DMS153 (cell line): ENCODE data around the gene GNGT2.
"Not testable (repeated sequence)": the region's sequence is repeated elsewhere in the genome, so short reads cannot be mapped to it uniquely, and the experiment has no call there.

Source experiments
- DNase-seq: peaks from one replicate; lab custom pipeline; 2025; lab: John Stamatoyannopoulos, UW

The GNGT2 gene

DNA sequence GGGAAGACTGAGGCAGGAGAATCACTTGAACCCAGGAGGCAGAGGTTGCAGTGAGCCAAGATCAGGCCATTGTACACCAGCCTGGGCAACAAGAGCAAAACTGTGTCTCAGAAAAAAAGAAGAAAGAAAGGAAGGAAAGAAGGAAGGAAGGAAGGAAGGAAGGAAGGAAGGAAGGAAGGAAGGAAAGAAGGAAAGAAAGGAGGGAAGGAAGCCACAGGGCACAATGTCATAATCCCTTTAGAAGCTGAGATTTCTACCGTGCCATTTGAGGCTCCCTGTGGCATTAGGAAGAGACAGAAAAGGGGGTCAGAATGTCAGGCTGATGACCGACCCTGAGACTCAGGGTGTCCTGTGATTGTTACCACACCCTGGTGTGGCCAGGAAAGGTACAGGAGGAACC, 6.6 kb downstream of the GNGT2 start:
- no peak for DNase-seq

DNA sequence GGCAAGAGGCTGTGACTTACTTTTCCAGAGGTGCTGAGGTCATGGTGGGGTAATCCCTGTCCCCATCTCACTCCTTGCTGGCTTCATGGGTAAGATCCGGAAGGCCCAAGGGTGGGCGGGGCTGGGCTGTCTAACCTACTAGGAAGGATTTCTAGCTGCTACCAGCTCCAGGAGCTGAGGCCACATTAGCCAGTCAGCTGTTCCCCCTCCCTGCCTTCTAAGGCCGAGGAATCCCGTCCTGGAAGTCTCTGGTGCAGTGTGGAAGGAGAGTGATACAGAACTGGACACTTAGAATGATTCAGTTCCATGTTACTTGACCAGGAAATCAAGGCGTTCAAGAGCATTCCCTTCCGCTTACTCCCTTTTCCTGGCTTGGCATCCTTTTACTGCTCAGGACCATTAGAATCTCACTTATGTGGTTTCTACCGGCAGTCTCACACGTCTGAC, 8.9 kb downstream of the GNGT2 start:
- no peak for DNase-seq

DNA sequence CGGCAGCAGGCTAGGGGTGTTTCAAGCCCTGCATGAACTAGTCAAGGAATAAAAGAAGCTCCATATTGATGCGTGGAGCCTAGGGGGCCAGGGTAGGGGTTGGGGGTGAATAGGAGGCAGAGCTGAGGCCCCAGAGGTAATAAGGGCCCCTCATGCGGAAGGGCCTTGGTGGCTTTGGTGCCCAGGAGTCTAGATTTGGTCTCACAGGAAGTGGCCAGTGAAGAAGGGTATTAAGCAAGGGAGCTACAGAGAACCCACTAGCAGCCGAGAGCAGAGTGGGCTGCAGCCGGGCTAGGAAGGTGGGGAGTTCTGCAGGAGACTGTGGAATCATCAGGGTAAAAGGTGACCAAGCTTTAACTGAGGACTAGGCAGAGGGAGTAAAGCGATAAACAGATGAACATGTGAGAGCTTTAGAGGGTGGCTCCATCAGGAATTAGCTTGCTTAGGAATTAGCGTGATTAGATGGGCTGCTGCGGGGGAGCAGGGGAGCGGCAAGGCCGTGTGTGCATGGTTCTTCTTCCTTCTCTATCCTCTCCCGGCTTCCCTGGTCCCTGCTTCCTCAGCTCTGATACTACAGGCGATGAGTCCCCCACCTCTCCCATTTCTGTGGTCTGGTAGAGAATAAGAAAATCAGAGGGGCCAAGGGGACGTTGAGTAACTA, 9.8 kb downstream of the GNGT2 start:
- no peak for DNase-seq

DNA sequence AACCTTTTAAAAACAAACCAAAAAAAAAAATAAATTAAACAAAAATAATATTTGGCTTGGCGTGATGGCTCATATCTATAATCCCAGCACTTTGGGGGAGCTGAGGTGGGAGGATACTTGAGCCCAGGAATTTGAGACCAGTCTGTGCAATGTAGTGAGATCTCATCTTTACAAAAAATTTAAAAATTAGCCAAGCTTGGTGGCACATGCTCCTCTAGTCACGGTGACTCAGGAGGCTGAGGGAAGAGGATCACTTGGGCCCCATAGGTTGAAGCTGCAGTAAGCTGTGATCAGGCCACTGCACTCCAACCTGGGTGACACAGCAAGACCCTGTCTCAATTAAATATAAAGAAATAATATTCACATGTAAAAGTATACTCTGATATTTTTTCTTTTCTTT, 12.2 kb downstream of the GNGT2 start:
- no peak for DNase-seq

DNA sequence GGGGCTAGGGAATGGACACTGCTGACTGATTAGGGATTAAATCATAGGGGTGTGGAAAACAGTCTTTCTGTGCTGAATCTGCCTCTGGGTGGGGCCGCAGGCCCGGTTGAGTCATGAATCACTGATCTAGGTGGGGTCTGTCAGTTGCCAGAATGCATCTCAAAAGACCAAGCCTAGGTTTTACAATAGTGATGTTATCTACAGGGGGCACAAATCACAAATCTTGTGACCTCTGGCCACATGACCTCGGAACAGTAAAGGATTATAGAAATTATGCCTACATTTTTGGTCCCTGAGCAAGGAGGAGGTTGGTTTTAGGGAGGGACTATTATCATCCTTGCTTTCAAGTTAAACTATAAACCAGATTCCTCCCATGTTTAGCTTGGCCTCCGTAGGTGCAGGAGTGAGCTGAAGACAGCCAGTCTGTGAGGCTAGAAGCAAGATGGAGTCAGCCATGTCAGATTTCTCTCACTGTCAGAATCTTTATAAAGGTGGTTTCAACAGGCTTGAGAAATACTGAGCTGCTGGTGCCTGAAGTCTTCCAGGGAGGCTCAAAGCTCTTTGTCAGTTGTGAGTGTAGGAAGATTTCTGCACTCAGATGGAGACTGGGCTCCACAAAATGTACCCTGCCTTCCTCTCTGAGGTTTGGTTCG, 12.9 kb downstream of the GNGT2 start:
- DNase-seq, result no peak

DNA sequence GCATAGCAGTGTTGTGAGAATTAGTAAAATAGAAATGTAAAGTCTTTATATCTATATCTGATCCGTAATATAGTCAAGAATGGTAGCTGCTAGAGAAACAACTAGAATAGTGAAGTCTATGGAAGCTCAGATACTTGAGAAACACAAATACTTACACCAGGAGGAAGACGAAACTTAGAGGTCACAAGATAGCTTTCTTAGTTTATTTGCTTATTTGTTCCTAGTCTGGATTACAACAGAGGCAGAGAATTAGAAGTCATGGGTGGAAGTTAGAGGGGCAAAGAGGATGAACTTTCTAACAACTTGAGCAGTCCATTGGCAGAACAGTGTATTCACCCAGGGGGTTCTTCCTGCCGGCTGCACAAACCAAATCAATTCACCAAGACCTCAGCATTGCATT, 13.9 kb downstream of the GNGT2 start:
- no peak for DNase-seq

DNA sequence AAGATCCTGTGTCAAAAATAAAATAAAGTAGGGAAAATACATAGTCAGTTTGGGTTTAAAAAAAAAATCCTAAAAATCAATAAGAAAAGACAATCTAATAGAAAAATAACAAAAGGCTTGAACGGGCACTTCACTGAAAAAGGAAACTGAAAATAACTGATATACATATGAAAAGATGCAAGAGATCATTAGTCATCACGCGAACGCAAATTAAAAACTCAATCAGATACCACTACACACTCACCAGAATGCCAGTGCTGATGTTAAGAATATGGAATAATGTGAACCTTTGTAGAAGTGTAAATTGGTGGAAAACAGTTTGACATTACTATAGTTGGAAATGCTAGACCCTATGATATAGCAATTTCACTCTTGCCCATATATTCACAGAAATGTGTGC, 14.6 kb downstream of the GNGT2 start:
- DNase-seq, result no peak

DNA sequence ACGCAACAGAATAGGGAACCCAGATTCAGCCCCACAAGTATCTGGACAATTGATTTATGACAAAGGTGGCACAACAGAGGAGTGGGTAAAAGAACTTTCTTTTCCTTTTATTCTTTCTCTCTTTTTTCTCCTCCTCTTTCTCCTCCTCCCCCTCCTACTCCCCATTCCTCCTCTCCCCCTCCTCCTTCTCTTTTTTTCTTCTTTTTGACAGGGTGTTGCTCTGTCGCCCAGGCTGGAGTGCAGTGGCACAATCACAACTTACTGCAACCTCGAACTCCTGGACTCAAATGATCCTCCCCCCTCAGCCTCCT, 16.1 kb downstream of the GNGT2 start:
- DNase-seq, result no peak

DNA sequence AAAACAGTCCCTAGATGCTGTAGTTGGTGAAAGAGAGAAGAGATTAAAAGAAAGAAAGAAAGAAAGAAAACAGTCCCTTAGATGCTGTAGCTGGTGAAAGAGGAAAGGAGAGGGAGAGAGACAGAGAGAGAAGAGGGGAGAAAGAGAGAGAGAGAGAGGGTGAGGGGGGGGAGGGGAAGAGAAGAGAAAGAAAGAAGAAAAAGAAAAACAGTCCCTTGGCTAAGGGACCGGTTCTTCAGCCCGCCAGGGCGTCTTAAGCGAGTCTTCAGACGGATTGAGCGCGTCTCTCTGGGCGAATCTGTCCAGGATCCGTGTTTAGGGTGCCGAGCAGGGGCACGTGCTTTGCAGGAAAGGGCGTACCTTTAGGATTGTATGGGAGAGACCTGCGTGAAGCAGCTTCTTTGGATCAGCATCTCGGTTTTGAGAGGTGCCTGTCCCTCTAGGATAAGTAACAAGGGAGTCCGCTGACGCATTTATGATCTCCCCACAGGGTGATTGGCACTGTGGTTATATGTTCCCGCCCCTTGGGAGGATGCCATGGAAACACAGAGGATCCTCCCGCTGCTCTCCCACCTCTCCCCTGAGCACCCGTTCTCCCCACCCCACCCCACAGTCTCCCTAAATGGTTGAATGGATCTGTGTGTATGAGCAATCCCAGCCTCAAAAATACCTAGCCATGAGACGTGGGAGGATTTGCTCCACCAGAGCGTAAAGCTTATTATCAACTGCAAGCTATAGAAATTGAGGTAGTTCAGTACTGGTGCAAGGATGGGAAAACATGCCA, 16.7 kb downstream of the GNGT2 start:
- peak; percentile 19 for DNase-seq

DNA sequence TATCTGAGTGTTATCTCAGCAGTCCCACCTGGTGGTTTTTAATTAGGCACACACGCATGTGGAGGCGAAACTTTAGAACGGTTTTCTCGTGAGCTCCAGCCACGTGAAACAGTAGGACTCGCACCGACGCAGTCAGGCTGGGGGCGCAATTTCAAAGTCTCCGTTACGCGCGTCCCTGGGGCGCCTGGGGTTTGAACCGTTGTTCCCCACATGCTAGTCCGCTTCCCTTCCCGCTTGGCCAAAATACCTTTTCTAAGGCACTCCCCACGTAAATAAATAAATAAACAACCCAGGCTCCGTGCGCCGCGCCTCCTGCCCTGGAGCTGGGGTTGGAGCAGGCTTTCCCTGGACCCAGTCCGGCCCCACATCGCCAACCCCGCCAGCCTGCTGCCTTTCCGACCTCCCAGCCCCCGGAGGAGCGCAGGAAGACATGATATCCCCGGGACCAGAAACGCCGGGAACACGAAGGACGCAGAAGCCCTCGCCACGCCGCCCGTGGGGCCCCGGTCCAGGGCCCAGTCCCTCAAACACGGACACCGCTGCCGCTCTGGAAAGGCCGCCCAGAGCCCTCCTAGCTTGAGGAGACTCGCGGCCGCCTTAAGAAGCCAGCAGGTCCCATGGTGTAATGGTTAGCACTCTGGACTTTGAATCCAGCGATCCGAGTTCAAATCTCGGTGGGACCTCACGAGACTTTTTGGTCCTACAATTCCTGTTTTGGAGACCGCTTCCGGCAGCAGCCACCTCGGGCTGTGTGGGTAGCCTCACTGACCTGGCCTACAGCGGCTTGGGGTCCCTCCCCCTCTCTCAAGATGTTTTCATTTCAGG, 18.2 kb downstream of the GNGT2 start:
- DNase-seq, result peak; percentile 90

DNA sequence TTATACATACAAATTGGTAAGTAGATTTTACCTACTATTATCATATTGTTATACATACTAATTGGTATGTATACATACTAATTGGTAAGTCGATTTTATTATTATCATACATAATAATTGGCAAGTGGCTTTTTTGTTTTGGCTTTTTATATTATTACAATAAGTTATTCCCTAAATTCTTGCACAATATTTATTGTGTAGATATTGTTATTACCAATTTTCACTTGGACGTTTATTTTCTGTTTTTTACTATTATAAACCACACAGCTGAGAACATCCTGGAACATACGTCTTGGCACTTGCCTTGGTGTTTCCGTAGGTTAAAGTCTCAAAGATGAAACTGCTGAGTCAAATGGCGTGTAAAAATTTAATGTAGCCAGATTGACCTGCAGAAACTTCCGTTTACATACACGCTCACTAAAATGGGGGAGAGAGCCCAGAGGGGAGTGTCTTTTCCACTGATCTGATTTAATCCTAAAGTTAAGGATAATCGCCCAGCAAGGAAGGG, 18.9 kb downstream of the GNGT2 start:
- no peak for DNase-seq

DNA sequence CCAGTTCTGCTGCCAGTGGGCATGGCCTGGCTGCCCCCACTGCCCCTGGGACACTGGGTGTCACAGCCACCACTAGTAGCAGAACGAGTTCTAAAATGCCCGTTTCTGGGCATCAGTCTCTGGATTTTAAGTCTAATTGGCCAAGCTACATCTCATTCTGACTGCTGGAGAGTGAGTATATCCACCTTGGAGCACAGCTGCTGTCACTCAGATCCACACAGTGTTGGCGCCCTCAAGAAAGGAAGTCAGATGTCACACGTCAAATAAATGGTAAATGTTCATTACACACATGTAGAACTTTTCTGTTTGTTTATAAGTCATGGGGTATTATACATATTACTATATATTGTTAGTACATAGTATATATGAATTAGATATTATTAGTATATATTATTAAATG, 19.4 kb downstream of the GNGT2 start:
- DNase-seq, result no peak

DNA sequence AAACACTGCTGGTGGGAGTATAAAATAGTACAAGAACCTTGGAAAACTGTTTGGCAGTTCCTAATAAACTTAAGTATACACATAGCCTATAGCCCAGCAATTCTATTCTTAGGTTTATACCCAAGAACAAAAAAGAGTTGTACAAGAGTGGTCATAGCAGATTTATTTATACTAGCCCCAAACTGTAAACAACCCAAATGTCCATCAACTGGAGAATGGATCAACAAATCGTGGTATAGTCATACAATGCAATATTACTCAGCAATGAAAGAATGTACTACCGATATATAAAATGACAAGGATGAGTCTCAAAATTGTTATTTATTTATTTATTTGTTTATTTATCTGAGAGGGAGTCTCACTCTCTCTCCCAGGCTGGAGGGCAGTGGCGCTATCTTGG, 23.1 kb downstream of the GNGT2 start:
- DNase-seq, result no peak

DNA sequence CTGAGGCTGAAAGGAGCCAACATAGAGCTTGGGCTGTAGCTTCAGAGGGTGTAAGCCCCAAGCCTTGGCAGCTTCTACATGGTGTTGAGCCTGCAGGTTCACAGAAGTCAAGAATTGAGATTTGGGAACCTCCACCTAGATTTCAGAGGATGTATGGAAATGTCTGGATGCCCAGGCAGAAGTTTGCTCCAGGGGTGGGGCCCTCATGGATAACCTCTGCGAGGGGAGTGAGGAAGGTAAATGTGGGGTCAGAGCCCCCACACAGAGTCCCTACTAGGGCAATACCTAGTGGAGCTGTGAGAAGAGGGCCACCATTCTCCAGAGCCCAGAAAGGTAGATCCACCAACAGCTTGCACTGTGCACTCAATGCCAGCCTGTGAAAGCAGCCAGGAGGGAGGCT, 25.0 kb downstream of the GNGT2 start:
- not testable (repeated sequence) for DNase-seq

DNA sequence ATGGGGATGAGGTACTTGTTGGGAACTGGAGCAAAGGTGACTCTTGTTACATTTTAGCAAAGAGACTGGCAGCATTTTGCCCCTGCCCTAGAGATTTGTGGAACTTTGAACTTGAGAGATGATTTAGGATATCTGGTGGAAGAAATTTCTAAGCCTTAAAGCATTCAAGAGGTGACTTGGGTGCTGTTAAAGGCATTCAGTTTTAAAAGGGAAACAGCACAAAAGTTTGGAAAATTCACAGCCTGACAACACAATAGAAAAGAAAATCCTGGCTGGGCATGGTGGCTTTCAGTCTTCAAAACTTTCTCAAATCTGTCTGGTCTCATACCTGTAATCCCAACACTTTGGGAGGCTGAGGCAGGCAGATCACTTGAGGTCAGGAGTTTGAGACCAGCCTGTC, 25.9 kb downstream of the GNGT2 start:
- DNase-seq, result not testable (repeated sequence)

DNA sequence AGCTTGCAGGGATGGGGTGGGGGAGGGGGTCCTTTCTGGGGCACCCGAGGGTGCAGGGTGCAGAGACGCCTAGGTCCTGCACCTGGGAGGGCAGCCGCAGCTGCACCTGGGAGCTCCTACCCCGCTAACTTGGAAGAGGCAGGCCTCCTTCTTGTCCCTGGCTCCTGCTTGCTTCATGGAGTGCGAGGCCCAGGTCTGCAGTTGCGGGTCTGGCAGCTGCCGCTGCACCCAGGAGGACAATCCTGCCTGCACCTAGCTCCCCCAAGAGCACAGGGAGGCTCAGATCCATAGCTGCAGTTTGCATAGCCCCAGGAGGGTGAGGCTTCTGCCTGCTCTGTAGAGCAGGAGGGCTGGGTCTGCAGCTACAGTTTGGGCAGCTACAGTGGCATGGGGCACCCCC, 26.6 kb downstream of the GNGT2 start:
- no peak for DNase-seq

DNA sequence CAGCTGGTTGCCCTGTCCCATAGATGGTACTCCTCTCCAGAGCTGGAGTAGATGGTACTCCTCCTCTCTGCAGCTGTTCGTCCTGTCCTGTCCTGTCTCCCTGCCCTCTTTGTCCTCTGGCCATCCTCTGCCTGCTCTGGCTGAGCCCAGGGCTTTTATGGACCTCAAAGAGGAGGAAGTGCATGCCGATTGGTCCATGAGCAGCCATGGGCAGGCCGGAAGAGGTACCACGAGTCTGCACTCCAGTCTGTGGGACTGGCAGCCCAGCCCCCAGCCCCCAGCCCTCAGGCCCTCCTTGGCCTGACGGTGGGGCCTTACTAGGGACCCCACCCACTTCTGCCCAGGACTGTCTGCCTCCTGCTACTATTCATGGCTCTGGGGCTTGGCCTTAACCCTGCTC, 27.0 kb downstream of the GNGT2 start:
- DNase-seq, result no peak

DNA sequence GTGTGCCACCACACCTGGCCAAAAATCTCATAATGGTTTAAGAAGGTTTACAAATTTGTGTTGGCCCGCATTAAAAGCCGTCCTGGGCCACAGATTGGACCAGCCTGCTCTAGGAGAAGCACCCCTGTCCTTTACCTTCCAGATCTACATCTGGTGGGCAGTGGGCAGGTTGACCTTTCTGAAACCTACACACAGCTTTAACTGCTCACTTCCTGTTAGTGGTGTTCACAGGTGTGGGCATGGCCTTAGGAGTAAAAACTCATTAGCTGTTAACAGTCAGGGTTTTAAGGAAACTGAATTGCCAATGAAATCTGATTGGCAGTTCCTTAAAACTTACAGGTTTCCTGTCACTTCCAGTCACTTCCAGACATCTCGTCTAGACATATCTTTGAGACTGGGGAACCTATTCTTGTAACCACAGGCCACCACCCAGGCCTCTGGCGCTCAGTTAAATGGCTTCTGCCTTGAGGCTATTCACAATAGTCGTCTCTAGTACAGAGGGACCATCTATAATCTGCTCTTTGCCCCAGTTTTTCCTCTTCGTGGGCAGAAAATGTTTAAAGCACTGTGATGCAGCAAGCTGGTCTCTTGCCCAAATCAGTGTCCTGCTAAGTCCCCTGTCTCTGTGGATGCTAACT, 29.3 kb downstream of the GNGT2 start:
- DNase-seq, result no peak

DNA sequence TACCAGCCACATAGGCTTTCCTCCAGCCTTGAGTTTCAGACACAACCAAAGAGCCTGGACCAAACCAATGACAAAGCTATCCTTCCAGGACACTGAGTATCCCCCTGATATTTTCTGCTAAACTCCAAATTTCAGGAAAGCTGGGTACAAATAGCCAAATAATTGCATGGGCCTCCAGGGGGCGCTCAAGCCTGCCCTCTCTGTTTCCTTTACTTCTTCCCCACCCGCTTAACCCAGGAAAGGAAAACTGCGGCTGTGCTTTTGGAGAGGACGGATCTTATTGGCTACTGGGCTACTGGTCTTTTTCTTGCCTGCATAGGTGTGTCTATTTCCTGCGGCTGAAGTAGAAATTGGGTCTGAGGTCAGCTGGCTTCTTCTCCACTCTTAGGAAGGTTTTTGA, 30.1 kb downstream of the GNGT2 start:
- DNase-seq, result no peak

DNA sequence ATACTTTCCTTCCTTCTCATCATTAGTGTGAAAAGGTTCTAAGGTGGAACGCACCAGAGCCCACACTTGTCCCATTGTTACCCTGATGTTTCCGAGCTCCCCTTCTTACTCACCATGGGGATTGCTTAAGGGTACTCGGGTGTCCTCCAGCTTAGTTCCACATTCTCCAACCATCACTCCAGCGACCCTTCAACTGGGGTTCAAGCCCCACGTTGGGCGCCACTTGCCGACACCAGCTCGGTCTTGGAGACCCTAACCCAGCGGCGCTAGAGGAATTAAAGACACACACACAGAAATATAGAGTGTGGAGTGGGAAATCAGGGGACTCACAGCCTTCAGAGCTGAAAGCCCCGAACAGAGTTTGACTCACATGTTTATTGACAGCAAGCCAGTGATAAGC, 34.4 kb downstream of the GNGT2 start:
- DNase-seq, result not testable (repeated sequence)

DNA sequence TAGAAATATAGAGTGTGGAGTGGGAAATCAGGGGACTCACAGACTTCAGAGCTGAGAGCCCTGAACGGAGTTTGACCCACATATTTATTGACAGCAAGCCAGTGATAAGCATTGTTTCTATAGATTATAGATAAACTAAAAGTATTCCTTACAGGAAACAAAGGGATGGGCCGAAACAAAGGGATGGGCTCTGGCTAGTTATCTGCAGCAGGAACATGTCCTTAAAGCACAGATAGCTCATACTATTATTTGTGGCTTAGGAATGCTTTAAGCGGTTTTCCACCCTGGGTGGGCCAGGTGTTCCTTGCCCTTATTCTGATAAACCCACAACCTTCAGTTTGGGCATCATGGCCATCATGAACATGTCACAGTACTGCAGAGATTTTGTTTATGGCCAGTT, 39.7 kb downstream of the GNGT2 start:
- not testable (repeated sequence) for DNase-seq

DNA sequence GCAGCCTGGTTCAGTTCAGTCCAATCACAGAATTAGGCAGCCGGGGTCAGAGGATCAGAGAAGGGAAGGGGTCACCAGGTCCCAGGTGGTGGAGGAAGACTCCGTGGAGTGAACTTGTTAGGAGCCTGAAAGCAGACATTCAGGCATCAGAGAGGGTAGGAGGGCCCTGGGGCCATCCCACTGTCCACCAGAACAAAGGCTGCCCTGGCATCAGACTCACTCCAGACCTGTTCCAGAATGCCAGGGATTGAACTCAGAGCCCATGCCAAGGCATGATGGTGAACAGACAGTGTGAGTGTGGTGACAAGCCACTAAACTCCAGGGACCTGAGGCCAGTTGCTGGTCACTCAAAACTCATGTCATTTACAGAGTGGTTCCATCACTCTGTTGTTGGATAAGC, 40.2 kb downstream of the GNGT2 start:
- DNase-seq, result no peak
